Hepatocyte (in vitro differentiated cells): ENCODE results near the gene OR8G1. TPM values are rescaled to one million over a fixed set of nuclear protein-coding genes. Genes with fewer than 3 reads are reported as not detected.

ENCODE experiments used
- DNase-seq: peaks from one replicate; pipeline ENCODE4 v3.0.0-alpha.2; 2016; ENCODE audit warnings: low spot score
- H2AFZ ChIP-seq: fragments of 200-600 bp; sonication (generic); 2 replicates; pipeline ENCODE4 v1.6.0; 2016; ENCODE audit warnings: antibody characterized with exemption, mild to moderate bottlenecking
- H3K27ac ChIP-seq: fragments of 200-600 bp; sonication (generic); 2 replicates; pipeline ENCODE4 v1.5.1; 2016; ENCODE audit warnings: mild to moderate bottlenecking
- H3K27me3 ChIP-seq: fragments of 200-600 bp; sonication (generic); 2 replicates; pipeline ENCODE4 v1.6.1; 2016
- H3K36me3 ChIP-seq: fragments of 200-600 bp; sonication (generic); replicated peaks from 2 replicates; pipeline ENCODE4 v1.5.1; 2016; ENCODE audit warnings: low read depth; ENCODE audit not compliant: insufficient read depth
- H3K4me1 ChIP-seq: fragments of 200-600 bp; sonication (generic); 2 replicates; pipeline ENCODE4 v1.5.1; 2016; ENCODE audit warnings: mild to moderate bottlenecking, moderate library complexity; ENCODE audit not compliant: insufficient read depth
- H3K4me2 ChIP-seq: fragments of 200-600 bp; sonication (generic); 2 replicates; pipeline ENCODE4 v1.6.0; 2016
- H3K4me3 ChIP-seq: fragments of 200-600 bp; sonication (generic); 2 replicates; pipeline ENCODE4 v1.5.1; 2016; ENCODE audit warnings: mild to moderate bottlenecking
- H3K79me2 ChIP-seq: fragments of 200-600 bp; sonication (generic); 2 replicates; pipeline ENCODE4 v1.6.0; 2017; ENCODE audit warnings: mild to moderate bottlenecking
- H3K9me2 ChIP-seq: fragments of 200-600 bp; sonication (generic); replicated peaks from 2 replicates; pipeline ENCODE4 v1.6.0; 2017; ENCODE audit warnings: mild to moderate bottlenecking; ENCODE audit not compliant: insufficient read depth
- H3K9me3 ChIP-seq: fragments of 200-600 bp; sonication (generic); 2 replicates; pipeline ENCODE4 v1.5.1; 2016; ENCODE audit warnings: low read depth, mild to moderate bottlenecking
- H4K20me1 ChIP-seq: fragments of 200-600 bp; sonication (generic); 2 replicates; pipeline ENCODE4 v1.6.0; 2016; ENCODE audit warnings: mild to moderate bottlenecking; ENCODE audit not compliant: insufficient read depth, poor library complexity, severe bottlenecking
- EZH2 ChIP-seq: fragments of 200-600 bp; sonication (generic); IDR thresholded peaks from 2 replicates; pipeline ENCODE4 v1.6.1; 2016; ENCODE audit warnings: antibody characterized with exemption, mild to moderate bottlenecking, borderline replicate concordance
- EZH2phosphoT487 ChIP-seq: fragments of 200-600 bp; sonication (generic); IDR thresholded peaks from one replicate; pipeline ENCODE4 v1.6.1; 2018; ENCODE audit warnings: antibody characterized with exemption, mild to moderate bottlenecking, low read depth, moderate library complexity; ENCODE audit not compliant: unreplicated experiment, severe bottlenecking
- WGBS: methylation state at CpG from one replicate; pipeline ENCODE4 v1.1.6; 2016; ENCODE audit warnings: low lambda C conversion rate; ENCODE audit errors: missing lambda C conversion rate; 5-methylcytosine and 5-hydroxymethylcytosine counted together
- polyA plus RNA-seq: library from polyadenylated mRNA; unstranded; fragments of >200 nt; fragmentation: Nextera tagmentation; extraction: Ambion mirVana; gene quantifications from 2 replicates; pipeline ENCODE4 v1.2.1, GENCODE V29; 2016
- total RNA-seq: library from RNA; depleted of rRNA; stranded (reverse); fragments of >200 nt; gene quantifications from 2 replicates; pipeline ENCODE4 v1.2.3, GENCODE V29; 2014
- TF ChIP-seq, protein P1 (sequence below): fragments of 200-600 bp; sonication (generic); IDR thresholded peaks from 2 replicates; pipeline ENCODE4 v1.5.1; 2016; ENCODE audit warnings: antibody characterized with exemption, mild to moderate bottlenecking; ENCODE audit not compliant: poor library complexity

OR8G1 gene
- total and polyA plus RNA-seq, 2 experiments from 2014 or later = not detected

GRCh38 chr11:124207102-124207792 lies 33.6 kb upstream of the OR8G1 start:
- no peak overlapping the region for H2AFZ ChIP-seq
- H3K9me2 ChIP-seq = no peaks in the 10 kb centered on the region
- no peaks in the 10 kb centered on the region for H3K79me2 ChIP-seq
- 77% methylated on average over 6 of the region's 6 CpGs for WGBS
- H3K4me3 ChIP-seq = no peak overlapping the region
- no peaks in the 10 kb centered on the region for H4K20me1 ChIP-seq
- no peak for DNase-seq
- H3K4me1 ChIP-seq = no peaks in the 10 kb centered on the region
- H3K27ac ChIP-seq = no peak overlapping the region
- no peaks in the 10 kb centered on the region for H3K36me3 ChIP-seq
- no peak overlapping the region for H3K4me2 ChIP-seq
- no peaks in the 10 kb centered on the region for H3K27me3 ChIP-seq
- TF ChIP-seq EZH2 (no peak), EZH2phosphoT487 (no peak)
- TF ChIP-seq, protein P1, sequence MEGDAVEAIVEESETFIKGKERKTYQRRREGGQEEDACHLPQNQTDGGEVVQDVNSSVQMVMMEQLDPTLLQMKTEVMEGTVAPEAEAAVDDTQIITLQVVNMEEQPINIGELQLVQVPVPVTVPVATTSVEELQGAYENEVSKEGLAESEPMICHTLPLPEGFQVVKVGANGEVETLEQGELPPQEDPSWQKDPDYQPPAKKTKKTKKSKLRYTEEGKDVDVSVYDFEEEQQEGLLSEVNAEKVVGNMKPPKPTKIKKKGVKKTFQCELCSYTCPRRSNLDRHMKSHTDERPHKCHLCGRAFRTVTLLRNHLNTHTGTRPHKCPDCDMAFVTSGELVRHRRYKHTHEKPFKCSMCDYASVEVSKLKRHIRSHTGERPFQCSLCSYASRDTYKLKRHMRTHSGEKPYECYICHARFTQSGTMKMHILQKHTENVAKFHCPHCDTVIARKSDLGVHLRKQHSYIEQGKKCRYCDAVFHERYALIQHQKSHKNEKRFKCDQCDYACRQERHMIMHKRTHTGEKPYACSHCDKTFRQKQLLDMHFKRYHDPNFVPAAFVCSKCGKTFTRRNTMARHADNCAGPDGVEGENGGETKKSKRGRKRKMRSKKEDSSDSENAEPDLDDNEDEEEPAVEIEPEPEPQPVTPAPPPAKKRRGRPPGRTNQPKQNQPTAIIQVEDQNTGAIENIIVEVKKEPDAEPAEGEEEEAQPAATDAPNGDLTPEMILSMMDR = no peak
- no peaks in the 10 kb centered on the region for H3K9me3 ChIP-seq

GRCh38 chr11:124209824-124210357 lies 31.0 kb upstream of the OR8G1 start:
- TF ChIP-seq EZH2phosphoT487 (no peak), EZH2 (no peak)
- TF ChIP-seq, protein P1 = no peak
- WGBS = 91% methylated on average over 6 of the region's 6 CpGs

GRCh38 chr11:124210421-124210820 lies 30.5 kb upstream of the OR8G1 start:
- Histone ChIP-seq H3K27ac (no peak overlapping the region), H3K36me3 (no peaks in the 10 kb centered on the region), H4K20me1 (no peaks in the 10 kb centered on the region), H3K4me1 (no peaks in the 10 kb centered on the region), H3K27me3 (no peaks in the 10 kb centered on the region), H2AFZ (no peak overlapping the region), H3K4me3 (no peak overlapping the region), H3K9me3 (no peaks in the 10 kb centered on the region), H3K79me2 (no peaks in the 10 kb centered on the region), H3K9me2 (no peaks in the 10 kb centered on the region), H3K4me2 (no peak overlapping the region)
- WGBS = 92% methylated on average over 5 of the region's 5 CpGs
- no peak for DNase-seq
- TF ChIP-seq, protein P1 = no peak
- TF ChIP-seq EZH2 = no peak
- TF ChIP-seq EZH2phosphoT487 = no peak

More at GRCh38 chr11:124209824-124210357, 31.0 kb upstream of the OR8G1 start:
- no peak overlapping the region for H2AFZ ChIP-seq
- no peaks in the 10 kb centered on the region for H3K4me1 ChIP-seq
- no peaks in the 10 kb centered on the region for H3K9me2 ChIP-seq
- no peak for DNase-seq
- no peaks in the 10 kb centered on the region for H3K27me3 ChIP-seq
- no peaks in the 10 kb centered on the region for H3K36me3 ChIP-seq
- H3K27ac ChIP-seq = no peak overlapping the region
- no peaks in the 10 kb centered on the region for H3K79me2 ChIP-seq
- H3K4me3 ChIP-seq = no peak overlapping the region
- H4K20me1 ChIP-seq = no peaks in the 10 kb centered on the region
- H3K4me2 ChIP-seq = no peak overlapping the region
- no peaks in the 10 kb centered on the region for H3K9me3 ChIP-seq
